PC-3 (cell line): Measurements from ENCODE around the gene CD81. TPM values are rescaled to one million over a fixed set of nuclear protein-coding genes. Genes with fewer than 3 reads are reported as not detected.

Experiments used
- ATAC-seq: fragments of 200-7000 bp; cut with Tn5 transposase; 2 replicates; pipeline ENCODE4 v1.9.1; 2020; ENCODE audit warnings: mild to moderate bottlenecking, moderate library complexity
- BruUV-seq: library from RNA; stranded (reverse); fragments of 400-500 nt; replicated peaks from 2 replicates; lab custom pipeline; 2021; lab: Mats Ljungman, UMichigan
- CTCF ChIA-PET: fragments of 300-600 bp; sonication (Branson Sonifier 250); formaldehyde crosslinking; loops from one replicate; lab custom pipeline; 2022; ENCODE audit warnings: antibody characterized with exemption; lab: Charles Lee
- POLR2A ChIA-PET: fragments of 300-600 bp; sonication (Branson Sonifier 250); formaldehyde crosslinking; loops from one replicate; lab custom pipeline; 2022; ENCODE audit warnings: antibody characterized with exemption; ENCODE audit not compliant: unreplicated experiment; lab: Charles Lee
- DNase-seq: peaks from one replicate; pipeline ENCODE4 v3.0.0-alpha.2; 2015
- H2AFZ ChIP-seq: fragments of 300-600 bp; sonication (generic); 2 replicates; pipeline ENCODE4 v1.6.0; 2016; ENCODE audit warnings: antibody characterized with exemption, low read length
- H3F3A ChIP-seq: fragments of 300-600 bp; sonication (generic); one replicate; pipeline ENCODE4 v1.6.0; 2017; ENCODE audit warnings: antibody characterized with exemption, low read length, control low read depth, mild to moderate bottlenecking; ENCODE audit not compliant: unreplicated experiment
- H3K27ac ChIP-seq: fragments of 300-600 bp; sonication (generic); 2 replicates; pipeline ENCODE4 v1.5.1; 2016; ENCODE audit warnings: mild to moderate bottlenecking, low read length
- H3K27me3 ChIP-seq: fragments of 300-600 bp; sonication (generic); 2 replicates; pipeline ENCODE4 v1.6.1; 2016; ENCODE audit warnings: low read length, mixed read lengths
- H3K36me3 ChIP-seq: fragments of 300-600 bp; sonication (generic); 2 replicates; pipeline ENCODE4 v1.6.1; 2016; ENCODE audit warnings: low read depth, mixed run types, low read length, mixed read lengths
- H3K4me1 ChIP-seq: fragments of 300-600 bp; sonication (generic); 2 replicates; pipeline ENCODE4 v1.5.1; 2016; ENCODE audit warnings: low read length; ENCODE audit not compliant: insufficient read depth
- H3K4me2 ChIP-seq: fragments of 300-600 bp; sonication (generic); 2 replicates; pipeline ENCODE4 v1.6.0; 2016; ENCODE audit warnings: low read length
- H3K4me3 ChIP-seq: fragments of 300-600 bp; sonication (generic); 2 replicates; pipeline ENCODE4 v1.5.1; 2016; ENCODE audit warnings: mild to moderate bottlenecking, low read length, mixed read lengths
- H3K79me2 ChIP-seq: fragments of 300-600 bp; sonication (generic); 2 replicates; pipeline ENCODE4 v1.6.1; 2017; ENCODE audit warnings: low read length, mixed read lengths
- H3K9ac ChIP-seq: fragments of 300-600 bp; sonication (generic); 2 replicates; pipeline ENCODE4 v1.6.0; 2016; ENCODE audit warnings: mild to moderate bottlenecking, low read length
- H3K9me2 ChIP-seq: fragments of 300-600 bp; sonication (generic); replicated peaks from 2 replicates; pipeline ENCODE4 v1.6.1; 2016; ENCODE audit warnings: mixed run types, low read length, mixed read lengths
- H3K9me3 ChIP-seq: fragments of 300-600 bp; sonication (generic); 2 replicates; pipeline ENCODE4 v1.6.1; 2016; ENCODE audit warnings: low read length, mixed read lengths
- H4K20me1 ChIP-seq: fragments of 300-600 bp; sonication (generic); 2 replicates; pipeline ENCODE4 v1.6.1; 2016; ENCODE audit warnings: low read length, mixed read lengths
- CTCF ChIP-seq: fragments of 300-600 bp; sonication (generic); conservative IDR thresholded peaks from 2 replicates; pipeline ENCODE4 v1.5.1; 2017; ENCODE audit warnings: antibody characterized with exemption, low read depth, mild to moderate bottlenecking, low read length
- EZH2 ChIP-seq: fragments of 300-600 bp; sonication (generic); IDR thresholded peaks from one replicate; pipeline ENCODE4 v1.6.1; 2017; ENCODE audit warnings: antibody characterized with exemption, mild to moderate bottlenecking, low read length; ENCODE audit not compliant: unreplicated experiment
- EZH2phosphoT487 ChIP-seq: fragments of 300-600 bp; sonication (generic); IDR thresholded peaks from 2 replicates; pipeline ENCODE4 v1.6.1; 2018; ENCODE audit warnings: mild to moderate bottlenecking, antibody characterized with exemption, low read length, borderline replicate concordance
- intact Hi-C: fragments of 100-400 bp; cut with micrococcal nuclease; formaldehyde crosslinking; loops from 2 replicates; pipeline ENCODE4 v1.9.0; 2023
- total RNA-seq: library from RNA; depleted of rRNA; stranded (reverse); fragments of >200 nt; gene quantifications from 2 replicates; pipeline ENCODE4 v1.2.3, GENCODE V29; 2014

Gene CD81
- total RNA-seq, 1 experiment from 2014 or later = 134 TPM

GRCh38 chr11:2358754-2359442 lies 18.2 kb upstream of the CD81 start:
- H3K9ac ChIP-seq = no peak overlapping the region
- H3K4me2 ChIP-seq = no peak overlapping the region
- no peaks in the 10 kb centered on the region for H3K36me3 ChIP-seq
- intact Hi-C loops = no loop called here
- POLR2A ChIA-PET = no interaction called here
- H2AFZ ChIP-seq = no peak overlapping the region
- ATAC-seq (no peak), DNase-seq (no peak)
- H4K20me1 ChIP-seq = no peaks in the 10 kb centered on the region
- no peaks in the 10 kb centered on the region for H3K9me3 ChIP-seq
- no peaks in the 10 kb centered on the region for H3F3A ChIP-seq
- CTCF ChIA-PET = no interaction called here
- H3K27me3 ChIP-seq = no peaks in the 10 kb centered on the region
- H3K9me2 ChIP-seq = no peaks in the 10 kb centered on the region
- TF ChIP-seq EZH2 (no peak), EZH2phosphoT487 (no peak), CTCF (no peak)
- no peaks in the 10 kb centered on the region for H3K79me2 ChIP-seq
- BruUV-seq = no TSS peak
- H3K4me1 ChIP-seq = peaks cover 12% of the 10 kb centered on the region; the same call in 1 of the 2 replicates
- no peak overlapping the region for H3K4me3 ChIP-seq
- H3K27ac ChIP-seq = no peak overlapping the region

GRCh38 chr11:2359557-2359956 lies 17.6 kb upstream of the CD81 start:
- Histone ChIP-seq H3K27me3 (no peaks in the 10 kb centered on the region), H3K4me3 (no peak overlapping the region), H3F3A (no peaks in the 10 kb centered on the region), H3K4me1 (peaks cover 12% of the 10 kb centered on the region; the same call in 1 of the 2 replicates), H3K79me2 (no peaks in the 10 kb centered on the region), H2AFZ (no peak overlapping the region), H3K27ac (no peak overlapping the region), H4K20me1 (no peaks in the 10 kb centered on the region), H3K9me2 (no peaks in the 10 kb centered on the region), H3K4me2 (no peak overlapping the region), H3K9ac (no peak overlapping the region), H3K36me3 (no peaks in the 10 kb centered on the region), H3K9me3 (no peaks in the 10 kb centered on the region)
- intact Hi-C loops = no loop called here
- no peak for DNase-seq
- BruUV-seq = no TSS peak
- ChIA-PET POLR2A (no interaction called here), CTCF (no interaction called here)
- ATAC-seq = no peak
- no peak for TF ChIP-seq EZH2phosphoT487
- no peak for TF ChIP-seq CTCF
- no peak for TF ChIP-seq EZH2

GRCh38 chr11:2360081-2360642 lies 16.9 kb upstream of the CD81 start:
- H3K9me2 ChIP-seq = no peaks in the 10 kb centered on the region
- no peak overlapping the region for H3K4me2 ChIP-seq
- CTCF ChIA-PET = no interaction called here
- TF ChIP-seq EZH2 (no peak), CTCF (no peak), EZH2phosphoT487 (no peak)
- H3K9me3 ChIP-seq = no peaks in the 10 kb centered on the region
- H2AFZ ChIP-seq = no peak overlapping the region
- H3K27ac ChIP-seq = no peak overlapping the region
- peaks cover 8% of the 10 kb centered on the region; the same call in 1 of the 2 replicates for H3K4me1 ChIP-seq
- no peak overlapping the region for H3K9ac ChIP-seq
- ATAC-seq (no peak), DNase-seq (no peak)
- intact Hi-C loops = no loop called here
- H3K79me2 ChIP-seq = no peaks in the 10 kb centered on the region
- no TSS peak for BruUV-seq
- no peaks in the 10 kb centered on the region for H3F3A ChIP-seq
- no peak overlapping the region for H3K4me3 ChIP-seq
- H3K36me3 ChIP-seq = no peaks in the 10 kb centered on the region
- H3K27me3 ChIP-seq = no peaks in the 10 kb centered on the region
- no peaks in the 10 kb centered on the region for H4K20me1 ChIP-seq
- POLR2A ChIA-PET = no interaction called here
